NCI-H146 treated with DMSO at 0.1 percent for 48 hours (cell line): ENCODE measurements around the gene WASF3.

Experiments used
- DNase-seq: peaks from one replicate; lab custom pipeline; 2025; ENCODE audit not compliant: unreplicated experiment; lab: John Stamatoyannopoulos, UW

Gene WASF3

GRCh38 chr13:26544707-26545106, 12.8 kb upstream of the WASF3 start:
- DNase-seq, result no peak

DNA sequence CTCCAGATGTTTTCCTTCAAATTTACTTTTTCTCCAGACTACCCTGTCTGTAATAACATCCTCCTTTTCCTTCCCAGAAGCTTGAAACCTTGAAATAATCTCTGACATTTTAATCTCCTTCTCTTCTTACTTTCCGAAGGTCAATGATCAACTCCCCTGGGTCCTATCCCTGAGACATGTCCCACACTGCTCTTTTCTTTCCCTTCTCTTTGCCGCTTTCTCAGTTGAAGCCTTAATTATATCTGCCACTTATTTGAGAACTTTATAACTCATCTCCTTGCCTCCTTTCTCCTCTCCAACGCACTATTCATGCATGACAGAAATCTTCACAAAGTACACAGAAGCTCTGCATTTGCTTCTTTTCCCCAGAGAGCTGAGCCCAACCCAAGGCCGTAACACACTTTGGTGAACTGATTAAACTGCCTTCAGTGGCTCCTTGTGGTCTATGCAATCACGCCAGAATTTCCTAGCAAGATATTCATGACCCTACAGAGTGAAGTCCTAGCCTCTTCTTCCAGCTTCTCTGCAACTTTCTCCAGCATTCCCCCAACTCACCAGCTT, 9.2 kb upstream of the WASF3 start:
- DNase-seq, result no peak

DNA sequence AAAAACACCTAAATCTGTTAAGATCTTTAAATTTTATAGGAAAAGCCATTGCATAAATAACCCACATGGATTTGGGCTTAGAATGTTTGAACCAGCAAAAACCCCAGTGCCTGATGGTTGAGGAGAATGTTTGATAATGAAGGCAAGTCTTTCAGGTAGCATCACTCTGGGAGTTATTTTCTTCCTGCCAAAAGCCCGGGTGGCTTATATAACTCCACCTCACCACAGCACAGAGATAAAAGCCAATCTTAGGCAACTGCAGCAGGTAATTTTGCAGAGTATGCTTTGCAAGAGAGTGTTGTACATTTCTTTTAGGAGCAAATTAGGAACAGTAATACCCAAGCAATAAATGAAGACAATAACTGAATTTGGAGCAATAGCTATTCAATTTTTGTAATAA, 7.8 kb upstream of the WASF3 start:
- no peak for DNase-seq

GRCh38 chr13:26551255-26551860, 6.1 kb upstream of the WASF3 start:
- DNase-seq, result no peak

- DNase-seq, result no peak
Measured at GRCh38 chr13:26555413-26555812, 2.1 kb upstream of the WASF3 start.

DNA sequence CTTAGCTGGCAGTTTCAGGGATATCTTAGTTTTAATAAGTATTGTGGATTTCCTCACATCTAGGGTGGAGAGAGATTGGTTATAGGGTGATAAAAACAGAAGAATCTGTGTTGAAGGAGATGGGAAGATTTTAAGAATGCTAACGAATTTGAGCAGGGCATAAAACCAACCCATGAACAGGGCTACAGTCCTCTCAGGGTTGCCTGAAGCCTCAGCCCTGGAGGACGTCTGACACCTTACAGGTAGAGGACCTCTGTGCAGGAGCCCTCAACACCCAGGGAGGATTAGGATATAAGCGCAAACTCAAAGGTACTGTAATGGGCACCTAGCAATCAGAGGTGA, 461 bp upstream of the WASF3 start:
- DNase-seq, result no peak

DNA sequence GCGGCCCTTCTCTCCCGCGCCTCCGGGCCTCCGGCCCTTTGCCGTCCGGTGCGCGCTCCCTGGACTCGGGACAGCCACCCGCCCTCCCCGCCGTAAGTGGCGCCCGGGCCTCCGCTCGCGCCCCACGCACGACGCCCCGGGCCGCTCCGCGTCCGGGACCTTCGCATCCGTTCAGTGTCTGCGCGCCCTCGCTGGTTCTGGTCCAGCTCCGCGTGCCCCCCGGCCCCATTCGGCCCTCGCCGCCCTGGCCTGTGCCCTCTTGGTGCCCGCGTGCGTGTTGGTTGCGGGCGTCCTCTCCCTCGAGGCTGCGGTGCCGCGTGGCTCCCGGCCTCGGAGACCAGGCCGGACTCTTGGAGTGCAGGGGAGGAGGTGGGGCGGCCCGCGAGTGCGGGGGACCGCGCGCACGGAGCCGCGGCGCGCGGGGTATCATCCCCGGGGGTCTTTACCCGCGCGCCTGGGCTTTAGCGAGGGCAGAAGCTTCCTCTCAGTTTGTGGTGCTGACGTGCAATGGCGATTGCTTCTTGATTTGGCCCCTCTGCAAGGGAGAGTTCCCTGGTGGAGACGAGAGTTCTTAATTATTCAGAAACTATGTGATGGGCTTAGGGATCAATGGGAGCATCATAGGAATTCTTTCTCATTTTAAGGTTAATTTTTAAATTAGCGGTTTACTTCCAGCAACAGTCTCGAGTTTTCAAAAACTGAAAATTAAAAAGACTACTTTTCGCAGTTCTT, 757 bp downstream of the WASF3 start:
- no peak for DNase-seq

DNA sequence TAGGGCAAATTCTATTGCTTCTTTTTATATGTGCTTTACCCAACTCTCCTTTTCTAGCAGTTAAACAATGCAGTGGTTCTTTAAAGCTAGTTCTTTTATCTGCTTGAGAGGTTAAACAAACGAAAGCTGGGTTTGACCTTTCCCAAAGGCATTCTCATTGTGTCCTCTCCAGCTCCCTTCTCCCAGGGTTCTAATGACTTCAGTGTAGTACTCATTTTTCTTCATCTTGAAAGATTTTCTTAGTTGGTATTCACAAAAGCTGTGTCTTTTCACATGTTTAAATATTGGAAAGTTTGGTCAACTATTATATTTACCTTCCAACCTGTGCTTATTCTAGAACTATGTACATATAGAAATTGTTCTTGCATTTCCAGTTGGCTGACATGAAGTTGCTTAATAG, 1.5 kb downstream of the WASF3 start:
- no peak for DNase-seq

DNA sequence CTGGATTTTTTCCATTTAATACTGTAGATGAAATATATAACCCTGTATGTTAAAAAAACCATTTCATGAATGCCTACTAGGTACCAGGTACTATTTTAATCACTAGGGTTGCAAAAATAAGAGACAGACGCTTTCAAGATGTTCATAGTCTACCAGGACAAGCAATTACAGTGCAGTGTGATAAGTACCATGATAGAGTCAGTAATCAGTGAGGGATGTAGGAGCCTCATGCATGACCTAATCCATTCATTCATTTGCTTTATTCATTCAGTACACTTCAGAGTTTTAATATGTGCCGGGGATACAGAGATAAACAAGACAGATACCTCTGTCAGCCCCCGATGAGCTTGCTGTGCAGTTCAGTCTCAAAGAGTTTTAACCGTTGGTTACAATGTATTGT, 3.0 kb downstream of the WASF3 start:
- no peak for DNase-seq

DNA sequence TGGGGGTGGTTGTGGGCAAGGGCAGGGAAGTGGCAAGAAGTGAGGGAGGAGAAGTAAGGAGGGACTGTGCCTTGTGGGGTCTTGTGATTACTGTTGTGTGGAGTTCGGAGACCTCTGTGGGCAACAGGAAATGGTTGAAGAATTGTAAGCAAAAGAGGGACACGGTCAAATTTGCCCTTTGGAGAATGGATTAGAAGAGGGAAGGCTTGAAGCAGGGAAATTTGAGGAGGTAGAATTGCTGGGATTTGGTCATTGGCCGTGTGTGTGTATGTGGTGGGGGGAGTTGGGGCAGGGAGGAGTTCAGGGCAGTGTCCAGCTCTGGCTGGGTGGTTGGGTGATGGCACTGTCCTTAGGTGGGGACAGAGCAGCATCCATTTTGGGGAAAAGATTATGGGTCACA, 3.6 kb downstream of the WASF3 start:
- DNase-seq, result no peak

DNA sequence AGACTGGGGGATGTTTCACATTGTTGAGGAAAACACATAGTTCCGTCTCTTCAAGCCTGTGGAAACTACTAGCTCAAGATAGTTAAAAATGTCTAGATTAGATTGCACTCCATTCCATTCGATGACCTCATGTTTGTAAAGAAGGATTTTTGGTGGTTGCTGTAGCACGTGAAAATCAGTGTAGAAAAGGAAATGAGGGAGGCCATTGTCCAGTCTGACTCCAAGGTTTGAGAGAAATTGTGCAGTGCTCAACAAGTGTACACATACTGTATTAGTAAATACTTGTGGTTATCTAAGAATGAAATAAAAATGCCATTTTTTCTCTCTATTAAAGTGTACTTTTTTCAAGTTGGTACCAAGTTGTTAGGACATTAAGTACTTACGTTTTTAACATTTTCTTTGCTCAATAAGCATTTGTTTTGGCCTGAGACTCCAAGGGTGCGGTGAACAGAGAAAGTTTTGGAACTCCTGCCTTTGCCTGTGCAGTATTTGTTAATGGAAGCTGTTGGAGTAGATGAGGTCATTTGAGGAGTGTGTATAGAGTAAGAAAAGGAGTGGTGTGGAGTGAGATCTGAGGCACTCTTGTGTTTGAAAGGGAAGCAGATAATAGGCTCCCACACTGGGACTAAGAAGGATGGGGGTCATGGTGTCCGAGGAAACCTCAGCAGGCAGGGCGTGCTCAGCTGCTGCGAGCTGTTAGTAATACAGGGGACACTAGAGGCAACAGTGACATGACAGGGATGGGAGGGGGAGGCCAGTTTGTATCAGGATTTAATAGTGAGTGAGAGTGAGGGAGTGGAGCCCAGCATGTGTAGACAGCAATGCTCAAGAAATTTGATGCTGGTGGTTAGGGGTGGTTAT, 4.4 kb downstream of the WASF3 start:
- DNase-seq, result no peak

- no peak for DNase-seq
Measured at GRCh38 chr13:26562512-26562890, 5.0 kb downstream of the WASF3 start.

DNA sequence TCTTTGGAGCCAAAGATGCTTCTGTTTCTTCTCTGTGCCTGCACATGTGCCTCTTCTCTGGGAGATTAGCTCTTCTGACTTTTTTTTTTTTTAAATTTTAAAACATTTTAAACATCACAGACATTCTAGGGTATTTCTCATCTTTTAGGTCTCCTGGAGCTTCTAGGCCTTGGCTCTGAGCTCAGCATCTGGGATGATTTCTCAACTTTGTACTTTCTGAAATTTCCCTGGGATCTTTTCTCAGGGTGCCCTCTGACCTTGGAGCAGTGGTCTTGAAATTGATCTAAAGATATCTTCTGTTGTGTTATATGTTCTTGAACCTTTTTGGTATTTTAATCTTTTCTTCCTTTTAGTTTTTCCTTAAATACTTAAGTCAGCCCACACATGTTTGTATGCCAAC, 6.2 kb downstream of the WASF3 start:
- DNase-seq, result no peak

DNA sequence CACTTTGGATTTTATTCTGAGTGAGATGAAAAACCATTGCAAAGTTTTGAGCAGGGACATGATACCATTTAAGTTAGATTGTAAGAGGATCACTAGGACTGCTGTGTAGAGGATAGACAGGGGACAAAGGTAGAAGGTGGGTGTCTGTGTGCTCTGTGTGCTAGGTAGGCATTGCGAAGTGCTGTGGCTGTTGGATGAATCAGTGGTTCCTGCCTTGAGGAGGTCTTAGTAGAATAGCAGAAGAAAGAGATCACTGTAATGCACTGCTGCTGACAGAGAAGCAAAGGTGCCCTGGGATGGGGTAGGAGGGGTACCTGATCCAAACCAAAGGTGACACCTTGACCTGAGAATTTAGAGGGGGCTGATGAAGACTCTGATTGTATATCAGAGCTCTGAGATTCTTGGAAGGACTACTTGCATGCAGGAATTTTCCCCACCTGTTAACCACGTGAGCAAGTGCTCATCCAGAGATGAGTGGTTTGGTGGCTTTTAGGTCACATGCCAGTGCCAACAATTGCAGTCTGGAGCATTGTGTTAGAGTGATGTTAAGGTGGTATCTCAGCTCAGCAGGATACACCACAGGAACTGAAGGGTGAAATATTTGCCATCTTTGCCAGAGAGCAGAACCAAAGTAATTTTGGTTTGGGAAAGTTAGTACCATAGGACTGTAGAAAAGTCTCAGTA, 10.8 kb downstream of the WASF3 start:
- DNase-seq, result no peak

DNA sequence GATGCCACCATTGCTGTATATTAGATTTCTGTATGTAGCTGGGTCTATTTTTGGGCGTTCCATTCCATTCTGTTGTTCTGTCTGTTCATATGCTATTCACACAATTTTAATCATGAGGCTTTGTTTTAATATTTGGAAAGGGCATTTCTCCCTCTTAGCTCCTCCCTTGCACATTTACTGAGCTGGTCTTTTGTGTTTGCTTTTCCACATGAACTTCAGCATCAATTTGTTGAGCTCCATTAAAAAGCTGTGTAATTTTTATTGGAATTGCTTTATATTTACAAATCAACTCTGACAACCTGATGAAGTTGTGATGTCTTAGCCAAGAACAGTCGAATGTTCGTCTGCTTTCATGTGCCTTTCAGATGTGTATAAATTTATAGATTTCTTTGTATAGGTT, 14.0 kb downstream of the WASF3 start:
- no peak for DNase-seq

GRCh38 chr13:26575244-26575643, 17.8 kb downstream of the WASF3 start:
- DNase-seq, result no peak

- no peak for DNase-seq
Measured at GRCh38 chr13:26579580-26579979, 22.1 kb downstream of the WASF3 start.

- DNase-seq, result no peak
Measured at GRCh38 chr13:26583662-26584061, 26.2 kb downstream of the WASF3 start.

DNA sequence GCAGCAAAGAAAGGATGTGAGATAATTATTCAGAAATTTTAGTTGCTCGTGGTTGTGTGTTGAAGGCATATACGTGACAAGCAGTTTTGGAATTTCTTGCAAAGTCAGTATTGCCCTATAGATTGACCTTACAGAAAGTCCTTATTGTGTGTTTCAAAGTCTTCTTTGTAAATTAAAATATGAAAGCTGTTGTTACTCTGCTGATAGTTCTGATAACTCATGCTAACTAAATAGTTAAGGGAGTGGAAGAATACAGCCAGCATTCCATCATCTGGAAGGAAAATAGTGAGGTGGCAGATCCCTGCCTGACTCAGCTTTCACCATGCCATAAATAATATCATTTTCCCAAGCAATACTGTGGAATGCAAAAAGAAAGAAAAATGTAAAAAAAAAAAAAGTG, 27.2 kb downstream of the WASF3 start:
- no peak for DNase-seq

DNA sequence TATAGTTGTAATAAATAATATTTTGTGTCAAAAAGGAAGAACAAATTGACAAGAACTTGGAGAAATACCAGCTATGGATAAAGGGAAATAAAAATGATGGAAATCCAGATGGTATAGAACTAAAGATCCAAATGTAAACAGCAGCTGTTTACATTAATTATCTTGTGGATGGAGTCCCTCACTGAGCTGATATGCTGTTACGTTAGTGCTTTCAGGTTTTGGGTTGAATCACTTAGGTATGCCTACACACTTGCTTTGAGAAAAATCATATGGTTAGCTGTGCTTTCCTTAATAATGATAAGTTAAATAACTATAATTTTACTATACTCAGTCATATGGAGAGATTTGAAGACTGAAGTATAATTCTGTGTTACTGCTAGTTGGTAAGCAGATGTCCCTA, 27.7 kb downstream of the WASF3 start:
- peak; percentile 16 for DNase-seq

DNA sequence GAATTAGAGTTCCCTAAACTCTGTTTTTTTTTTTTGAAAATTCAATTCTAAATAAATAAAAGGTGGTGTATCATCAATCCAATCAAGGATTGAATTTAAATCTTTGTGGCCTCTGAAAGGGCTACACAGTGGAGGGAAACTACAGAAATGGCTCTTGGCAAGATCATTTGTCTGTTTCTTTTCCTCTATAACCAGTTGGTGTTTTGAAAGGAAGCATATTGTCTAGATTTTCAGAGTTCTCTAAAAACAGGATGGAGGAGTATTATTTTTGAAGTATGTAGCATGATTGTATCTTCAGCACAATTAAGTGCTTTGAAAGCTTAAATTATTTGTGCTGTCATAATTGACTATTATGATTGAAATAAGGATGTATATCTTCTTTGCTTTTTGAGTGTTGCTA, 29.8 kb downstream of the WASF3 start:
- DNase-seq, result no peak
